Kidney epithelial cell (primary cell): ENCODE results near the gene UBP1. TPM values are rescaled to one million over a fixed set of nuclear protein-coding genes. Genes with fewer than 3 reads are reported as not detected.
"Not testable (repeated sequence)": the region's sequence is repeated elsewhere in the genome, so short reads cannot be mapped to it uniquely, and the experiment has no call there.

Source experiments
- DNase-seq: peaks from one replicate; pipeline ENCODE4 v3.0.0-alpha.2; 2010; ENCODE audit warnings: low read depth
- H3K27me3 ChIP-seq: 2 replicates; pipeline ENCODE4 v1.6.0; 2011; ENCODE audit warnings: low read length; ENCODE audit not compliant: control insufficient read depth, insufficient read depth
- H3K36me3 ChIP-seq: 2 replicates; pipeline ENCODE4 v1.5.1; 2011; ENCODE audit warnings: low read length; ENCODE audit not compliant: control insufficient read depth, insufficient read depth
- H3K4me3 ChIP-seq: 2 replicates; pipeline ENCODE4 v1.5.1; 2011; ENCODE audit warnings: low read depth, mild to moderate bottlenecking, control low read depth, low read length
- total RNA-seq: library from RNA; depleted of rRNA; stranded (reverse); fragments of >200 nt; gene quantifications from 2 replicates; pipeline ENCODE4 v1.2.3, GENCODE V29; 2015
- TF ChIP-seq, protein P1 (sequence below): IDR thresholded peaks from 2 replicates; pipeline ENCODE4 v1.5.1; 2011; ENCODE audit warnings: mild to moderate bottlenecking, moderate library complexity, low read length, control low read depth, inconsistent platforms; ENCODE audit not compliant: insufficient read depth, poor library complexity, severe bottlenecking

The UBP1 gene
- total RNA-seq, 1 donor from 2014 or later: 50.9 TPM

- no peak for DNase-seq
- no peak overlapping the region for H3K4me3 ChIP-seq
- no peaks in the 10 kb centered on the region for H3K27me3 ChIP-seq
- H3K36me3 ChIP-seq: no peaks in the 10 kb centered on the region
- TF ChIP-seq, protein P1, sequence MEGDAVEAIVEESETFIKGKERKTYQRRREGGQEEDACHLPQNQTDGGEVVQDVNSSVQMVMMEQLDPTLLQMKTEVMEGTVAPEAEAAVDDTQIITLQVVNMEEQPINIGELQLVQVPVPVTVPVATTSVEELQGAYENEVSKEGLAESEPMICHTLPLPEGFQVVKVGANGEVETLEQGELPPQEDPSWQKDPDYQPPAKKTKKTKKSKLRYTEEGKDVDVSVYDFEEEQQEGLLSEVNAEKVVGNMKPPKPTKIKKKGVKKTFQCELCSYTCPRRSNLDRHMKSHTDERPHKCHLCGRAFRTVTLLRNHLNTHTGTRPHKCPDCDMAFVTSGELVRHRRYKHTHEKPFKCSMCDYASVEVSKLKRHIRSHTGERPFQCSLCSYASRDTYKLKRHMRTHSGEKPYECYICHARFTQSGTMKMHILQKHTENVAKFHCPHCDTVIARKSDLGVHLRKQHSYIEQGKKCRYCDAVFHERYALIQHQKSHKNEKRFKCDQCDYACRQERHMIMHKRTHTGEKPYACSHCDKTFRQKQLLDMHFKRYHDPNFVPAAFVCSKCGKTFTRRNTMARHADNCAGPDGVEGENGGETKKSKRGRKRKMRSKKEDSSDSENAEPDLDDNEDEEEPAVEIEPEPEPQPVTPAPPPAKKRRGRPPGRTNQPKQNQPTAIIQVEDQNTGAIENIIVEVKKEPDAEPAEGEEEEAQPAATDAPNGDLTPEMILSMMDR: no peak
Observed at GRCh38 chr3:33420966-33421365, 19.2 kb downstream of the UBP1 start.

DNA sequence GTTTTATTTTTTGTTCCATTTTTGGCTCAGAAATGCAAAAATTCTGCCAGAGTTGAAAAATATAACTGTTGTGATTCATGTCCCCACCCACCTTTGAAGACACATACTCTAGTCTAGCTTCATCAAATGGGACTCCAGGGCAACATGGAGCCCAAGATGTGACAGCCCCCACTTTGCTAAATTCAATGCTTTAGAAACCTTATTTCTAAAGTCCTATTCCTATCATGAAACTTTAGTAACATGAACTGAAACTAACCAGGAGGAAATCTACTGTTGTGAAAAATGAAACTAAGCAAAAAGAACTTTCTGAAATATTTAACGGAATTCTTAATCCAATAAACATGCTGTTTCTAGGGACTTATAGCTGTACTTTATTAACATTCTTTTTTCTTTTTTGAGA lies 20.3 kb downstream of the UBP1 start:
- TF ChIP-seq, protein P1: no peak
- H3K36me3 ChIP-seq: no peaks in the 10 kb centered on the region

GRCh38 chr3:33417066-33417673 lies 23.0 kb downstream of the UBP1 start:
- DNase-seq: no peak
- Histone ChIP-seq H3K27me3 (no peaks in the 10 kb centered on the region), H3K4me3 (no peak overlapping the region), H3K36me3 (peaks cover 1% of the 10 kb centered on the region)
- TF ChIP-seq, protein P1: no peak

More for the DNA sequence above, 20.3 kb downstream of the UBP1 start:
- H3K4me3 ChIP-seq: no peak overlapping the region
- no peak for DNase-seq
- H3K27me3 ChIP-seq: no peaks in the 10 kb centered on the region

DNA sequence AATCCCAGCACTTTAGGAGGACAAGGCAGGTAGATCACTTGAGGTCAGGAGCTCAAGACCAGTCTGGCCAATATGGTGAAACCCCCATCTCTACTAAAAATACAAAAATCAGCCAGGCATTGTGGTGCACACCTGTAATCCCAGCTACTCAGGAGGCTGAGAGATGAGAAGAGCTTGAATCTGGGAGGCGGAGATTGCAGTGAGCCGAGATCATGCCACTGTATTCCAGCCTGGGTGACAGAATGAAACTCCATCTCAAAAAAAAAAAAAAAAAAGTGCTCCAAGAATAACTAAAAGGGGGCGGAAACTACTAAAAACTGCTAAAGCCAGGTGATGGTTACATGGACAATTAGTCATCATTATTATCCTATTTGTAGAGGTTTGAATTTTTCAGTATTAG lies 29.4 kb downstream of the UBP1 start:
- not testable (repeated sequence) for H3K36me3 ChIP-seq, DNase-seq, H3K27me3 ChIP-seq, H3K4me3 ChIP-seq

DNA sequence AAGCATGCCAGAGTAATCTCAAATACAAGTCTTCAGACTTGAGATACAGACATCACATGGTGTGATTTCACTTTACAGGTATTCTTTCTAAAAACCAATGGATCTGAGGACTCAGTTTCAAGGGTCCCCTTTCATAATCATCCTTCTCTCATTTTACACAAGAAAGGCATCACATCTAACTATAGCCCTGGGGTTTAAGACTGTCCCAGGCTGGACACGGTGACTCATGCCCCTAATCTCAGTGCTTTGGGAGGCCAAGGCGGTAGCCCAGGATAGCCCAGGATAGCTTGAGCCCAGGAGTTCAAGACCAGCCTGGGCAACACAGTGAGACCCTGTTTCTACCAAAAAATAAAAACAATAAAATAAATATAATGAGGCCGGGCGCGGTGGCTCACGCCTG lies 36.4 kb downstream of the UBP1 start:
- no peak for DNase-seq
- TF ChIP-seq, protein P1: no peak
- no peak overlapping the region for H3K4me3 ChIP-seq
- H3K27me3 ChIP-seq: no peaks in the 10 kb centered on the region
- peaks cover 1% of the 10 kb centered on the region for H3K36me3 ChIP-seq

DNA sequence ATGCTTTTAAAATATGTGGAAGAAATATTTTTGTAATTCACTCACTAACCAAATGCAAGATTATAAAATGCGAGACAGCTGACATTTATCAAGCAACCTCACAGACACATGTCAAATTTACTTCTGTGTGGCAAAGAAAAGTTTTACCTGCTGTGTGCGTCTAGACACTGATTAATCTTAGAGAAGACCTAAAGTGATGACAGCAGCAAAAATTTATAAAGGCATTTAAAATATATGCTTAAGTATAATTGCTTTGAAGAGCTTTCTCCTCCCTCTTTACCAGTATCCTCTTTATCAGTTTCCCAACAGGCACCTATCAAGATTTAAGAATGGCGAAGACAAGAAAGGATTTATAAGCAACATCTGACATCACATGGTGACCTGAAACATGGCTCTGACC lies 37.3 kb downstream of the UBP1 start:
- DNase-seq: no peak
- Histone ChIP-seq H3K27me3 (no peaks in the 10 kb centered on the region), H3K4me3 (no peak overlapping the region), H3K36me3 (no peaks in the 10 kb centered on the region)
- TF ChIP-seq, protein P1: no peak
